Ascending aorta (tissue), 2 donors: Measurements from ENCODE around the gene SHC2. TPM values are rescaled to one million over a fixed set of nuclear protein-coding genes. Genes with fewer than 3 reads are reported as not detected.

ENCODE experiments used
- DNase-seq, 2 donors: peaks; one replicate each; pipeline ENCODE4 v3.0.0-alpha.2; 2019; ENCODE audit warnings: low spot score in 2 of 2
- H3K27ac ChIP-seq, 2 donors: fragments of 200-600 bp; sonication (generic); one replicate each; pipeline ENCODE4 v1.5.1; 2016 to 2017; ENCODE audit warnings: mild to moderate bottlenecking in 1 of 2
- H3K27me3 ChIP-seq: fragments of 200-600 bp; sonication (generic); one replicate; pipeline ENCODE4 v1.5.1; 2017
- H3K36me3 ChIP-seq, 2 donors: fragments of 200-600 bp; sonication (generic); one replicate each; pipeline ENCODE4 v1.5.1; 2016
- H3K4me1 ChIP-seq, 2 donors: fragments of 200-600 bp; sonication (generic); one replicate each; pipeline ENCODE4 v1.5.1; 2016 to 2017; ENCODE audit warnings: mild to moderate bottlenecking in 1 of 2
- H3K4me3 ChIP-seq, 2 donors: fragments of 200-600 bp; sonication (generic); one replicate each; pipeline ENCODE4 v1.5.1; 2016 to 2017; ENCODE audit warnings: mild to moderate bottlenecking in 1 of 2
- H3K9me3 ChIP-seq, 2 donors: fragments of 200-600 bp; sonication (generic); one replicate each; pipeline ENCODE4 v1.5.1; 2016
- CTCF ChIP-seq, 3 experiments: fragments of 200-600 bp in 2 of 3; fragments of 450-650 bp in 1 of 3; sonication (generic) in 2 of 3; IDR thresholded peaks; one replicate each; pipeline ENCODE4 v1.5.1; 2016 to 2019; ENCODE audit warnings: antibody characterized with exemption in 3 of 3, mild to moderate bottlenecking in 1 of 3, moderate library complexity in 1 of 3
- intact Hi-C: fragments of 100-400 bp; cut with DNase I; formaldehyde crosslinking; loops from one replicate; pipeline ENCODE4 v1.15.1; 2023
- total RNA-seq: library from RNA; depleted of rRNA; stranded (reverse); fragments of >200 nt; gene quantifications from one replicate; pipeline ENCODE4 v1.1.0, GENCODE V29; 2016

SHC2 gene
- total RNA-seq, 1 donor from 2014 or later, result 51.2 TPM

- H3K27me3 ChIP-seq, result peaks cover 17% of the 10 kb centered on the region
- no peaks in the 10 kb centered on the region for H3K36me3 ChIP-seq
- intact Hi-C loops, result no loop called here
- no peak for DNase-seq
- peaks cover 0 to 4% of the 10 kb centered on the region in 2 donors for H3K4me1 ChIP-seq
- H3K4me3 ChIP-seq, result peak overlapping the region; percentile 21 to 40
- H3K27ac ChIP-seq, result no peak overlapping the region
- H3K9me3 ChIP-seq, result no peaks in the 10 kb centered on the region
- no peak for TF ChIP-seq CTCF (IDR thresholded peaks at IDR 0.05)
Measured at GRCh38 chr19:497491-497868, 36.6 kb upstream of the SHC2 start.

- no peaks in the 10 kb centered on the region for H3K36me3 ChIP-seq
- H3K9me3 ChIP-seq, result no peaks in the 10 kb centered on the region
- no peak overlapping the region for H3K4me3 ChIP-seq
- peaks cover 17% of the 10 kb centered on the region for H3K27me3 ChIP-seq
- peaks cover 0 to 4% of the 10 kb centered on the region in 2 donors for H3K4me1 ChIP-seq
- DNase-seq, result no peak
- H3K27ac ChIP-seq, result no peak overlapping the region
- intact Hi-C loops, result no loop called here
- TF ChIP-seq CTCF (IDR thresholded peaks at IDR 0.05), result no peak
Measured at GRCh38 chr19:496986-497385, 36.2 kb upstream of the SHC2 start.

GRCh38 chr19:496112-496665 is 35.4 kb upstream of the SHC2 start, which contains the start of gene MADCAM1:
TSS of gene MADCAM1 (plus strand) at chr19:496486. CDS start at chr19:496500, 14 bp downstream.
- intact Hi-C loops, result no loop called here
- peaks cover 17% of the 10 kb centered on the region for H3K27me3 ChIP-seq
- no peaks in the 10 kb centered on the region for H3K9me3 ChIP-seq
- DNase-seq, result no peak
- H3K4me1 ChIP-seq, result peaks cover 0 to 4% of the 10 kb centered on the region in 2 donors
- no peaks in the 10 kb centered on the region for H3K36me3 ChIP-seq
- no peak for TF ChIP-seq CTCF (IDR thresholded peaks at IDR 0.05)
- H3K27ac ChIP-seq, result no peak within 1 kb of the TSS
- H3K4me3 ChIP-seq, result no peak within 1 kb of the TSS

GRCh38 chr19:495402-496111 is 34.7 kb upstream of the SHC2 start:
- H3K9me3 ChIP-seq, result no peaks in the 10 kb centered on the region
- H3K36me3 ChIP-seq, result no peaks in the 10 kb centered on the region
- H3K4me3 ChIP-seq, result no peak overlapping the region
- no peak overlapping the region for H3K27ac ChIP-seq
- H3K27me3 ChIP-seq, result peaks cover 17% of the 10 kb centered on the region
- peaks cover 0 to 4% of the 10 kb centered on the region in 2 donors for H3K4me1 ChIP-seq
- TF ChIP-seq CTCF (IDR thresholded peaks at IDR 0.05), result peak; percentile 23 to 62 (median 59)
- intact Hi-C loops, result no loop called here
- no peak for DNase-seq

GRCh38 chr19:495081-495401 is 34.2 kb upstream of the SHC2 start:
- peaks cover 17% of the 10 kb centered on the region for H3K27me3 ChIP-seq

More at GRCh38 chr19:495081-495401, 34.2 kb upstream of the SHC2 start:
- Histone ChIP-seq H3K36me3 (no peaks in the 10 kb centered on the region), H3K27ac (no peak overlapping the region), H3K4me1 (peaks cover 0 to 4% of the 10 kb centered on the region in 2 donors), H3K9me3 (no peaks in the 10 kb centered on the region), H3K4me3 (no peak overlapping the region)
- no peak for DNase-seq
- no peak for TF ChIP-seq CTCF (IDR thresholded peaks at IDR 0.05)
- intact Hi-C loops, result no loop called here
